ENCODE data around the gene GNG12. TPM values are rescaled to one million over a fixed set of nuclear protein-coding genes. Genes with fewer than 3 reads are reported as not detected.
"Not testable (repeated sequence)": the region's sequence is repeated elsewhere in the genome, so short reads cannot be mapped to it uniquely, and the experiment has no call there.

The GNG12 gene
- total RNA-seq, 1 experiment from 2014 or later, result 60.4 TPM

GRCh38 chr1:67683766-67684525 is 149.3 kb downstream of the GNG12 start:
- in situ Hi-C loops (cut with HindIII; ENCODE audit: low pct_unique_long_range_greater_than_20kb, low sequenced_read_pairs), result no loop called here
- peak; percentile 48 for DNase-seq (ENCODE audit: low read depth)

GRCh38 chr1:67683316-67683715 is 150.0 kb downstream of the GNG12 start:
- DNase-seq (ENCODE audit: low read depth), result peak; percentile 58
- in situ Hi-C loops (cut with HindIII; ENCODE audit: low pct_unique_long_range_greater_than_20kb, low sequenced_read_pairs), result no loop called here

DNA sequence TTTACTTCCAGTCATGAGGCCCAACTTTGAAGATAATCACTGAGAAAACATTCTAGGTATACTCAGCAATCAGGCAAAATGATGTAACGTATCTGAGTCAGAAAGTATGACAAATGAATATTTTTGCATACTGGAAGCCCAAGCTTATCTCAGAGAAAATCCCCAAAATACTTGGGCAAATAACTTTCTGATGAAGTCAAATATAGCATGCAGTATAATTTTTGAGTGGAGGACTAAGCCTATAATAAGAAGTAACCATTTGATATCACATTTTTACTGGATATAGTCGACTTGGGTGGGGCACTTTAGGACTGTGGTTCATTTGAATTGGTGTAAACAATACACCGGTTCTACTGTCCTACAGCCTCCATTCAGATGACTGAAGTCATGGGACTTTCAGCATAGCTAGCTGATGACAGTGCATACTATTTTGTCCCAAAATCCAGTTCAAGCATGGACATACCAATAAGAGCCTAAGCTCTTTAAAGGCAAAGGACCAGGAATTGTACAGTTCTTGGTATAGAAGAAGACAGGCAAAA is 150.5 kb downstream of the GNG12 start:
- DNase-seq (ENCODE audit: low read depth), result peak; percentile 82
- in situ Hi-C loops (cut with HindIII; ENCODE audit: low pct_unique_long_range_greater_than_20kb, low sequenced_read_pairs), result no loop called here

DNA sequence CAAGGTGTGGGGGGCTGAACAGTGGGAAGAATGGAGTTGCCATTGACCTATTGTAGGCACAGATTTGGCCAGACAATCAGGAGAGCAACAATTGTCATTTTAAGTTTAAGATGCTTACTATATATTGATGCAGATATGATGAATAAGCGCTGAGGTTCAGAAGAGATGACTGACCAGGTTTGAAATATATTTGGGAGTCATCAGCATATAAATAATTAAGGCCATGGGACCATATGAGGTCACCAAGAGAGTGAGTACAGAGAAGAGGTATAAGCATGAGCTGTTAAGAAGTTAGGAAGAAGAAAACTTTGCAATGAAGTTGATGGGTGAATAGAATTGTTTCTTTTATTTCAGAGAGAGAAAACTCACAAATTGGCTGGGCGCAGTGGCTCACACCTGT is 152.8 kb downstream of the GNG12 start:
- in situ Hi-C loops (cut with HindIII; ENCODE audit: low pct_unique_long_range_greater_than_20kb, low sequenced_read_pairs), result no loop called here

DNA sequence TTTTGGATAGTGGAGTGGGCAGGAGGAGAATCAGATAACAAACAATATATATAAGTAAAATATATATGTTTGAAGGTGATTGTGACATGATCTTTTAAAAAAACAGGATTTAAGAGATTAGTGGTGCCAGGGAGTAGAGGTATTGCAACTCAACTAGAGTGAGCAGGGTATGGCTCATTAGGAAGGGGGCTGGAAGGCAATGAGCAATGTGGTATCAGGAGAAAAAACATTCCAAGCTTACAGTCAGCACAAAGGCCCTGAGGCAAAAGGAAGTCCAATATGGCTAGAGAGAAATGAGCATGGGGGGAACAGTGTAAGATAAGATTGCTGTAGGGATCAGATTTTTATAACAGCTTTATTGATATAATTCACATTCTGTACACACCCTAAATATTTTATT is 153.6 kb downstream of the GNG12 start:
- in situ Hi-C loops (cut with HindIII; ENCODE audit: low pct_unique_long_range_greater_than_20kb, low sequenced_read_pairs), result no loop called here

More for the DNA sequence above, 152.8 kb downstream of the GNG12 start:
- no peak for DNase-seq (ENCODE audit: low read depth)

DNA sequence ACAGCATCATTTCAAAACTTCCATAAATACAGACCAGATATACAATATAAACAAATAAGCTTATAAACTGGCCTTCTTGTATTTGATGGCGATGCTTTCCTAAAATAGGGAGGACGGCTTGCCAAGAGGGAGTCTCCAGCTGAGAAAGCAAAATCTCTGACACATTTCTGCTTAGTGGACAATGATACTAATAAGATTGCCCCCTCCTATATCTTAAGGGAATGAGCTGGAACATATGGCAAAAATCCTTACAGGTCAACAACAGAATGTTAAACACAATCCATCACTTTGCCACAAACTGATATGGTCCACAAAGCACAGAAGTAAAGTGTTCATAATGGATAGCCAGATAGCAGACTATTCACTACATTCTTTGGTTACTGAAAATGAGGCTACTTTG is 155.3 kb downstream of the GNG12 start:
- no peak for DNase-seq (ENCODE audit: low read depth)
- in situ Hi-C loops (cut with HindIII; ENCODE audit: low pct_unique_long_range_greater_than_20kb, low sequenced_read_pairs), result no loop called here

More for the DNA sequence above, 153.6 kb downstream of the GNG12 start:
- peak; percentile 5 for DNase-seq (ENCODE audit: low read depth)

- no peak for DNase-seq (ENCODE audit: low read depth)
- in situ Hi-C loops (cut with HindIII; ENCODE audit: low pct_unique_long_range_greater_than_20kb, low sequenced_read_pairs), result no loop called here
Measured at GRCh38 chr1:67677408-67677807, 155.9 kb downstream of the GNG12 start.

DNA sequence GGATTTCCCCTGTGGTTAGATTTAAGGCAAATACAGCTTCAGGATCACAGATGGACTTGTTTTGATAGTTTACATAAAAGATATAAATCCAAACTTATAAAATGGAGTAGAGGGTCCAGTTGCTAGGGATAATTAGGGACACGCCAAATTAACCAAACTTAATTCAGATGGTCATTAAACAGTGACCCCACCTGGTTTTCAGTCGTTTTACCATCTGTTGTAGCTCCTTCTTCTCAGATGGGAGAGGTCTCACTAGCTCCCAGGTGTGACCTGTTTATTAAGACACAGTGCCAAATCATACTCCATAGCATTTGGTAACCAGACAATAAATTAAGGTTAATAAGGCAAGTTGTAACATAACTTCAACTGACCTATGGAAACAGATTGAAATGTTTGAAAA is 156.3 kb downstream of the GNG12 start:
- no peak for DNase-seq (ENCODE audit: low read depth)
- in situ Hi-C loops (cut with HindIII; ENCODE audit: low pct_unique_long_range_greater_than_20kb, low sequenced_read_pairs), result no loop called here

DNA sequence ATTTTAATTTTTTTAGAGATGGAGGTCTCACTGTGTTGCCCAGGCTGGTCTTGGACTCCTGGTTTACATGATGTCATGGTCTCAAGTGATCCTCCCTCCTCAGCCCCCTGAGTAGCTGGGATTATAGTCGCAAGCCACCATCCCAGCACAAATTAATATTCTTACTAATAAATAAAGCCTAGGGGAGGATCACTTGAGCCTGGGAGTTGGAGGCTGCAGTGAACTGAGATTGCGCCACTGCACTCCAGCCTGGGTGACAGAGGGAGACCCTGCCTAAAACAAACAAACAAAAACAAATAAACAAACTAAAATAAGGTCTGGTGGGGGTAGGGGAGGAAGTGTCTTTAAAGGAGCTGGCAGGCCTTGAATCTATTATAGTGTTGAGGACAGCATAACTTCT is 157.0 kb downstream of the GNG12 start:
- DNase-seq (ENCODE audit: low read depth), result no peak
- in situ Hi-C loops (cut with HindIII; ENCODE audit: low pct_unique_long_range_greater_than_20kb, low sequenced_read_pairs), result no loop called here

GRCh38 chr1:67675800-67676199 is 157.5 kb downstream of the GNG12 start:
- in situ Hi-C loops (cut with HindIII; ENCODE audit: low pct_unique_long_range_greater_than_20kb, low sequenced_read_pairs), result no loop called here

DNA sequence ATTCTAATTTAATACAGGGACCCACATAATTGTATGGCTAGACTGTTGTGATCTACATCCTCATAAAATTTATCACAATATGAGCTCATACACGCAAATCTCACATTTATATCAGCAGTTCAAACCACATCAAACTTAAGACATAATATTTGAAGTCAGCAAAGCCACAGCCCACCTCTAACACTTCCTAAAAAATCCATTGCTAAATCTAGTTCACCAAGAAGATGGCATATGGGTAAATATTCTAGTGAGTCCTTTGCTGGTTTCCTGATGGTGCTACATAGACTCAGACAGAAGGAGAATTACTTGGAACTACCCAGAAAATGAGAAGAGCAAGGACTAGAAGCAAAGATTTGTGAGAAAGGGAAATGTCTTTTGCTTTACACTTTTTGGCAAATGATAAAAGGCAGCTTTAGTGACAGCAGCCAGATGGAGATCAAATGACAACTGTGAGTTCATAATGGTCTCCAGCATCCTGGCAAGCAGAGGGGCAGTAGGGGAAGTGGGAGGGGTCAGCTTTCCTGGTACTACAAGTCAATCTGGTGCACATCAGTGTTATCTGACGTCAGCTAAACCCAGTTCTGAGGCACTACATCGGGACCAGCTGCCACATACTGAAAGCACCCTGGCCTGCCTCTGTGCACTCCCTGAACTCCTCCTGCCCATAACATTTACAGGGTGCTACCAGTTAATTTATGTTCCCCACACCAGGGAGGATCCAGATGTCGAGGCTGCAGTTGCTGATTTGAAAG is 158.8 kb downstream of the GNG12 start:
- in situ Hi-C loops (cut with HindIII; ENCODE audit: low pct_unique_long_range_greater_than_20kb, low sequenced_read_pairs), result no loop called here
- DNase-seq (ENCODE audit: low read depth), result no peak

More at GRCh38 chr1:67675800-67676199, 157.5 kb downstream of the GNG12 start:
- DNase-seq (ENCODE audit: low read depth), result no peak

GRCh38 chr1:67673468-67674201 is 159.6 kb downstream of the GNG12 start:
- in situ Hi-C loops (cut with HindIII; ENCODE audit: low pct_unique_long_range_greater_than_20kb, low sequenced_read_pairs), result no loop called here
- DNase-seq (ENCODE audit: low read depth), result no peak

- in situ Hi-C loops (cut with HindIII; ENCODE audit: low pct_unique_long_range_greater_than_20kb, low sequenced_read_pairs), result no loop called here
- no peak for DNase-seq (ENCODE audit: low read depth)
Measured at GRCh38 chr1:67672260-67672803, 160.9 kb downstream of the GNG12 start.

- no peak for DNase-seq (ENCODE audit: low read depth)
- in situ Hi-C loops (cut with HindIII; ENCODE audit: low pct_unique_long_range_greater_than_20kb, low sequenced_read_pairs), result no loop called here
Measured at GRCh38 chr1:67668660-67669059, 164.6 kb downstream of the GNG12 start.

GRCh38 chr1:67666636-67667035 is 166.6 kb downstream of the GNG12 start:
- in situ Hi-C loops (cut with HindIII; ENCODE audit: low pct_unique_long_range_greater_than_20kb, low sequenced_read_pairs), result no loop called here
- DNase-seq (ENCODE audit: low read depth), result no peak

DNA sequence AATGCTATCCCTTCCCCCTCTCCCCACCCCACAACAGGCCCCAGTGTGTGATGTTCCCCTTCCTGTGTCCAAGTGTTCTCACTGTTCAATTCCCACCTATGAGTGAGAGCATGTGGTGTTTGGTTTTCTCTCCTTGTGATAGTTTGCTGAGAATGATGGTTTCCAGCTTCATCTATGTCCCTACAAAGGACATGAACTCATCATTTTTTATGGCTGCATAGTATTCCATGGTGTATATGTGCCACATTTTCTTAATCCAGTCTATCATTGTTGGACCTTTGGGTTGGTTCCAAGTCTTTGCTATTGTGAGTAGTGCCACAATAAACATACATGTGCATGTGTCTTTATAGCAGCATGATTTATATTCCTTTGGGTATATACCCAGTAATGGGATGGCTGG is 168.0 kb downstream of the GNG12 start:
- DNase-seq (ENCODE audit: low read depth); in situ Hi-C loops (cut with HindIII; ENCODE audit: low pct_unique_long_range_greater_than_20kb, low sequenced_read_pairs): not testable (repeated sequence)

- in situ Hi-C loops (cut with HindIII; ENCODE audit: low pct_unique_long_range_greater_than_20kb, low sequenced_read_pairs), result no loop called here
- no peak for DNase-seq (ENCODE audit: low read depth)
Measured at GRCh38 chr1:67664048-67664447, 169.2 kb downstream of the GNG12 start.

- in situ Hi-C loops (cut with HindIII; ENCODE audit: low pct_unique_long_range_greater_than_20kb, low sequenced_read_pairs), result no loop called here
Measured at GRCh38 chr1:67662884-67663283, 170.4 kb downstream of the GNG12 start.

More at GRCh38 chr1:67662884-67663283, 170.4 kb downstream of the GNG12 start:
- no peak for DNase-seq (ENCODE audit: low read depth)
